HEK293 (cell line): Measurements from ENCODE around the gene LCORL.

Experiments used
- CTCF ChIP-seq: fragments of 450-650 bp; formaldehyde crosslinking; IDR thresholded peaks from 2 replicates; pipeline ENCODE4 v1.5.1; 2016; ENCODE audit warnings: missing biosample characterization, missing genetic modification characterization
- HOXA7 ChIP-seq: sonication (generic); formaldehyde crosslinking; IDR thresholded peaks from 2 replicates; pipeline ENCODE4 v1.8.1; 2022; ENCODE audit warnings: missing genetic modification reagents, borderline replicate concordance

- no peak for TF ChIP-seq CTCF
- no peak for TF ChIP-seq HOXA7 (CRISPR knock-in tag)
Observed at GRCh38 chr4:17958181-17958580, 63.4 kb downstream of the LCORL start.
